ENCODE measurements around the gene TMTC1.
"Not testable (repeated sequence)": the region's sequence is repeated elsewhere in the genome, so short reads cannot be mapped to it uniquely, and the experiment has no call there.

The TMTC1 gene

GRCh38 chr12:29562110-29562804 lies 221.5 kb downstream of the TMTC1 start:
- Histone ChIP-seq H3K4me3 (no peak overlapping the region), H3K36me3 (replicated peaks) (no peaks in the 10 kb centered on the region), H3K27me3 (ENCODE audit: low read depth) (no peaks in the 10 kb centered on the region), H3K4me1 (peaks cover 6% of the 10 kb centered on the region), H3K9me3 (no peaks in the 10 kb centered on the region)
- no peak for DNase-seq (ENCODE audit: low spot score in 2 of 2)
- in situ Hi-C loops (cut with MboI; ENCODE audit: low sequenced_read_pairs) = no loop called here

GRCh38 chr12:29561664-29562071 lies 222.1 kb downstream of the TMTC1 start:
- no peak for DNase-seq (ENCODE audit: low spot score in 2 of 2)
- Histone ChIP-seq H3K9me3 (no peaks in the 10 kb centered on the region), H3K27me3 (ENCODE audit: low read depth) (no peaks in the 10 kb centered on the region), H3K36me3 (replicated peaks) (no peaks in the 10 kb centered on the region), H3K4me1 (peaks cover 6% of the 10 kb centered on the region), H3K4me3 (no peak overlapping the region)
- in situ Hi-C loops (cut with MboI; ENCODE audit: low sequenced_read_pairs) = no loop called here

- Histone ChIP-seq H3K9me3 (no peaks in the 10 kb centered on the region), H3K4me1 (peaks cover 18% of the 10 kb centered on the region), H3K4me3 (no peak overlapping the region), H3K36me3 (replicated peaks) (no peaks in the 10 kb centered on the region; the same call in 1 of the 2 replicates), H3K27me3 (ENCODE audit: low read depth) (no peaks in the 10 kb centered on the region)
- DNase-seq (ENCODE audit: low spot score in 2 of 2) = no peak
- in situ Hi-C loops (cut with MboI; ENCODE audit: low sequenced_read_pairs) = no loop called here
Measured at GRCh38 chr12:29559198-29559597, 224.5 kb downstream of the TMTC1 start.

GRCh38 chr12:29556363-29556762 lies 227.4 kb downstream of the TMTC1 start:
- H3K9me3 ChIP-seq = no peaks in the 10 kb centered on the region
- no peaks in the 10 kb centered on the region; the same call in 1 of the 2 replicates for H3K36me3 ChIP-seq (replicated peaks)
- DNase-seq (ENCODE audit: low spot score in 2 of 2) = no peak
- in situ Hi-C loops (cut with MboI; ENCODE audit: low sequenced_read_pairs) = no loop called here
- no peaks in the 10 kb centered on the region for H3K27me3 ChIP-seq (ENCODE audit: low read depth)
- H3K4me1 ChIP-seq = peaks cover 33% of the 10 kb centered on the region
- no peak overlapping the region for H3K4me3 ChIP-seq

GRCh38 chr12:29555451-29555850 lies 228.3 kb downstream of the TMTC1 start:
- H3K4me3 ChIP-seq; H3K36me3 ChIP-seq (replicated peaks); H3K9me3 ChIP-seq; in situ Hi-C loops (cut with MboI; ENCODE audit: low sequenced_read_pairs); DNase-seq (ENCODE audit: low spot score in 2 of 2); H3K27me3 ChIP-seq (ENCODE audit: low read depth): not testable (repeated sequence)
- H3K4me1 ChIP-seq = peaks cover 33% of the 10 kb centered on the region

- in situ Hi-C loops (cut with MboI; ENCODE audit: low sequenced_read_pairs) = no loop called here
- Histone ChIP-seq H3K36me3 (replicated peaks) (no peaks in the 10 kb centered on the region; the same call in 1 of the 2 replicates), H3K4me3 (no peak overlapping the region), H3K4me1 (peaks cover 26% of the 10 kb centered on the region), H3K27me3 (ENCODE audit: low read depth) (no peaks in the 10 kb centered on the region), H3K9me3 (no peaks in the 10 kb centered on the region)
- DNase-seq (ENCODE audit: low spot score in 2 of 2) = peak in 1 of 2 experiments; percentile 26
Measured at GRCh38 chr12:29552994-29553748, 230.6 kb downstream of the TMTC1 start.

- in situ Hi-C loops (cut with MboI; ENCODE audit: low sequenced_read_pairs) = no loop called here
Measured at GRCh38 chr12:29552324-29552927, 231.3 kb downstream of the TMTC1 start.

GRCh38 chr12:29551812-29552211 lies 231.9 kb downstream of the TMTC1 start:
- in situ Hi-C loops (cut with MboI; ENCODE audit: low sequenced_read_pairs) = no loop called here
- Histone ChIP-seq H3K4me1 (peaks cover 26% of the 10 kb centered on the region), H3K27me3 (ENCODE audit: low read depth) (no peaks in the 10 kb centered on the region), H3K36me3 (replicated peaks) (no peaks in the 10 kb centered on the region; the same call in 1 of the 2 replicates), H3K4me3 (no peak overlapping the region), H3K9me3 (no peaks in the 10 kb centered on the region)
- no peak for DNase-seq (ENCODE audit: low spot score in 2 of 2)

More at GRCh38 chr12:29552324-29552927, 231.3 kb downstream of the TMTC1 start:
- H3K4me3 ChIP-seq = no peak overlapping the region
- peaks cover 26% of the 10 kb centered on the region for H3K4me1 ChIP-seq
- H3K9me3 ChIP-seq = no peaks in the 10 kb centered on the region
- DNase-seq (ENCODE audit: low spot score in 2 of 2) = peak; percentile 77 to 87
- no peaks in the 10 kb centered on the region for H3K27me3 ChIP-seq (ENCODE audit: low read depth)
- H3K36me3 ChIP-seq (replicated peaks) = no peaks in the 10 kb centered on the region; the same call in 1 of the 2 replicates

GRCh38 chr12:29547864-29548263 lies 235.9 kb downstream of the TMTC1 start:
- no peaks in the 10 kb centered on the region for H3K9me3 ChIP-seq
- no peak overlapping the region for H3K4me3 ChIP-seq
- no peaks in the 10 kb centered on the region for H3K36me3 ChIP-seq (replicated peaks)
- peaks cover 4% of the 10 kb centered on the region; the same call in 1 of the 2 replicates for H3K4me1 ChIP-seq
- in situ Hi-C loops (cut with MboI; ENCODE audit: low sequenced_read_pairs) = loop anchor here (25.0 kb wide), 1 partner anchor 739 kb away; no protein-coding TSS in a partner anchor
- DNase-seq (ENCODE audit: low spot score in 2 of 2) = no peak
- H3K27me3 ChIP-seq (ENCODE audit: low read depth) = no peaks in the 10 kb centered on the region

GRCh38 chr12:29547151-29547632 lies 236.6 kb downstream of the TMTC1 start:
- no peak for DNase-seq (ENCODE audit: low spot score in 2 of 2)
- Histone ChIP-seq H3K4me1 (no peaks in the 10 kb centered on the region), H3K36me3 (replicated peaks) (no peaks in the 10 kb centered on the region), H3K9me3 (no peaks in the 10 kb centered on the region), H3K27me3 (ENCODE audit: low read depth) (no peaks in the 10 kb centered on the region), H3K4me3 (no peak overlapping the region)
- in situ Hi-C loops (cut with MboI; ENCODE audit: low sequenced_read_pairs) = loop anchor here (25.0 kb wide), 1 partner anchor 740 kb away; no protein-coding TSS in a partner anchor

- no peak for DNase-seq (ENCODE audit: low spot score in 2 of 2)
- H3K27me3 ChIP-seq (ENCODE audit: low read depth) = no peaks in the 10 kb centered on the region
- H3K4me1 ChIP-seq = no peaks in the 10 kb centered on the region
- no peaks in the 10 kb centered on the region for H3K9me3 ChIP-seq
- no peaks in the 10 kb centered on the region for H3K36me3 ChIP-seq (replicated peaks)
- no peak overlapping the region for H3K4me3 ChIP-seq
- in situ Hi-C loops (cut with MboI; ENCODE audit: low sequenced_read_pairs) = loop anchor here (25.0 kb wide), 1 partner anchor 741 kb away; no protein-coding TSS in a partner anchor
Measured at GRCh38 chr12:29546000-29546399, 237.7 kb downstream of the TMTC1 start.

GRCh38 chr12:29545102-29545467 lies 238.7 kb downstream of the TMTC1 start:
- Histone ChIP-seq H3K27me3 (ENCODE audit: low read depth) (no peaks in the 10 kb centered on the region), H3K9me3 (no peaks in the 10 kb centered on the region), H3K36me3 (replicated peaks) (no peaks in the 10 kb centered on the region), H3K4me3 (no peak overlapping the region), H3K4me1 (no peaks in the 10 kb centered on the region)
- no peak for DNase-seq (ENCODE audit: low spot score in 2 of 2)
- in situ Hi-C loops (cut with MboI; ENCODE audit: low sequenced_read_pairs) = loop anchor here (25.0 kb wide), 1 partner anchor 742 kb away; no protein-coding TSS in a partner anchor

- in situ Hi-C loops (cut with MboI; ENCODE audit: low sequenced_read_pairs) = loop anchor here (25.0 kb wide), 1 partner anchor 743 kb away; no protein-coding TSS in a partner anchor
- DNase-seq (ENCODE audit: low spot score in 2 of 2) = no peak
- H3K9me3 ChIP-seq = no peaks in the 10 kb centered on the region
- no peaks in the 10 kb centered on the region for H3K27me3 ChIP-seq (ENCODE audit: low read depth)
- no peak overlapping the region for H3K4me3 ChIP-seq
- no peaks in the 10 kb centered on the region for H3K4me1 ChIP-seq
- H3K36me3 ChIP-seq (replicated peaks) = no peaks in the 10 kb centered on the region
Measured at GRCh38 chr12:29544428-29545101, 239.2 kb downstream of the TMTC1 start.

Measured in HAP-1 (cell line).